DMS79 treated with DMSO at 0.1 percent for 48 hours (cell line): ENCODE results near the gene CA5B.
"Not testable (repeated sequence)": the region's sequence is repeated elsewhere in the genome, so short reads cannot be mapped to it uniquely, and the experiment has no call there.

Source experiments
- DNase-seq: peaks from one replicate; lab custom pipeline; 2025; lab: John Stamatoyannopoulos, UW

Gene CA5B

DNA sequence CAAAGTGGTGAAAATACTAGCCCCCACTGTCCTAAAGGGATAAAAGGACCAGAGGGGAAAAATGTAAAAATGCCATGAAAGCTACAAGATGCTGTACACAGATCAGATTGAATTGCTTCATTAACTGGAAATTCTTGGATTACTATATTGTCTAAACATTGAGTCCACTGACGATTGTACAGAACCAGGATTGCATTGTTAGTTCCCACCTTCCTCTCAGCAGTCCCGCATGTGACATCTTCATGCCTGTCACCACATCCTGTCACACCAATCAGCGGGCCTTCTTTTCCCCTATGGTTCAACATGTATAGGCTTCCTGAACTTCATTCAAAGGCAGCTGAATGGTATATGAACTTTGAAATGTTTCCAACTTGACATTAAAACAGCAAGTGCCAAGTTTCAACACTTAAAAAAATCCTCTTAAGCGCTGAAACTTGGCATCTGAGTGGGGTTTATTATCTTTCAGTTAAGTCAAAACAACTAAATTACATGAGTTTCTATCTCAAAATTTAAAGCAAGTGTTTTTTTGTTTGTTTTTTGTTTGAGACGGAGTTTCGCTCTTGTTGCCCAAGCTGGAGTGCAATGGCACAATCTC is 76.8 kb downstream of the CA5B start:
- no peak for DNase-seq

DNA sequence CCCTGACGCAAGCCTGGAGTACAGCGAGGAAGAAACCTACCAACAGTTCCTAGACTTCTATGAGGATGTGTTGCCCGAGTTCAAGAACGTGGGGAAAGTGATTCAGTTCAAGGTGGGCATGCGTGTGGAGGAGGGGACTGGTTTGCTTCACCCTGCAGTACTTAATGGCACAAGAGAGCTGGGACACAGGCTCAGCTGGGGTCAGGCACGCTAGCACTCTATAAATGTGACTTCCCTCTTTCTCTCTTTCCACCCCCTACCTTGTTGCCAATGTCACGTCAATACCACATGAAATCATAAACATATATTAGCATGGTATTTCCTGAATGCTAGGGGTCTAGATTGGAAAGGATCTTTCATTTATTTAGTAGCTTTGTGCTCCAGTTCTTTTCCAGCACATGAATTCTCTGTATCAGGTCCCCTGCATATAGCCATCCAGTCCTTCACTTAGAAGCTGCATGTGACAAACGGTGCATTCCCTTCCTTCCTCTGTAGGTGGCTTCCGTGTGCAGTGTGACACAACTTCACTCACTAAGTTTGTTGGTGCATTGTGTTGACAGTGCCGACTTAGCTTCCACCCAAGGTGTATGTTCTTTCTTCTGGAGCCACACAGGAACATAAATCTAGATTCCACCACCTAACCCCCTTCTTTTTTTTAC is 77.8 kb downstream of the CA5B start:
- no peak for DNase-seq

DNA sequence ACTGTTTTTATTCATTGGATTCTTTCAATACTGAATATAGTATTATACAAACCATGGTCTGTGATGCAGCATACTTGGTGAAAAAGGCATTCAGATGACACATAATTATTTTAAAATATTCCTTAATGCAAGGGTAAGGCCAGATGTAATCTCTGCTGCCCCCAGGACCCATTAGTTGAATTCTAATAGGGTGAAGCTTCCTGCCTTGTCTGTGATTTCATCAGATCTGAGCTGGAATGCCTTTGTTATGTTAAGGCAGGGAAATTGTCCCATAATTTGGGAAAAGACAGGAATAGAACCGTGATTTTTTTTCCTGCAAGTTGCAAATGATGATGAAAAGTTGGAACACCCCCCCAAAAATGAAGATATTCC is 78.4 kb downstream of the CA5B start:
- DNase-seq = no peak

DNA sequence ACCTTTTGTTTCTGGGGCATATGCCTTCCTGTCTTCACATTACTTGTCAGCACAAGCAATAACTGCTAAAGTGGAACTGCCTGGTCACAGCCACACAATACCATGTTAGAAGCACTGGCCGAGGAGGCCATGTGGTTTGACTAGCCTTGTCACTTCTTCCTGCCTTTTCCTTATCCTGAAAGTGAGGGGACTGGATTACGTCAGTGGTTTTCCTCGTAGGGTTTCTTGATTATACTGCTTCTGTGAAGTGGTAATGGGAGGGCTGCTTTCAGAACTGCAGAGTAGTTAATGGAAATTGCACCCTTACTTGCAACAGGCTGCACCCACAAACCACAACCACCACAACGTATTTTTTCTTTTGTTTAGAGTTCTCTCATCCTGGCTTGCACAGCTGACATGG is 78.8 kb downstream of the CA5B start:
- no peak for DNase-seq

DNA sequence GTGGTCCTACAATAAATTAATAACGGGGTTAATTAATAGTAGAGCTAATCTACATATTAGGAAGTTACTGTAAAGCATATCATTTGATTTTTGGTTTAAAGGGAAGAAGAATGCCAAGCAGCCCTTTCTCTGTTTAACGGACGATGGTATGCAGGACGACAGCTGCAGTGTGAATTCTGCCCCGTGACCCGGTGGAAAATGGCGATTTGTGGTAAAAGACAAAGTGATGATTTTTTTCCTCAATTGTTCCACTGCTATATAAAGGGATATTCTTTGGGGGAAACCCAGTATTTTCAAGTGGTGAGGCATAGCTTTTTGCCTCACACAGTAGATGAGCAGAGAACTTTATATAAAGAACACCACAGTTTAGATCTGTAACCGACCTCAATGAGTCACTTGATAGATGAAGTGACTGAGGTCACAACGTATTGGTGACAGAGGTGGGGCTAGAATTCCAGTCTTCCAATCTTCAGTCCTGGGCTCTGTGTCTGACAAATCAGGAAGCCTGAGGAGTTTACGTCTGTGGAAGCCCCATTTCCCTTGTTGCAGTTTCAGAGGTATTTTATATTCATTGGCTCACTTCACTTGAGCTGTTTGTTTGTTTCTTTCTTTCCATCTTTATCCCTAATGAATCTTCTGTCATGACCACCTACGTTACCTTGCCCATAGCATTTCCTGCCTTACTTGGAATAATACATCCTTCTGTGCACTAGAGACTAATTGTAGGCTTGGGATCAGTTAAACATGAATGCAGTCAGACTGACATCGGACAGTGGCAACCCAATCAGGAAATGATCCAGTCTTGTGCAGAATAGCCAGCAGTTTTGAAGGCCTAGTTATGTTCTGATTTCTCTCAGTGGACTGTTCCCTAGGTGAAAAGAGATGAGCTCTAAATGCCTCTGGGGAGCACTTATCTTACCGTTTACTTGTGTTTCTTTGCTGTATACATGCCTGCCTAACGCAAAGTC is 82.3 kb downstream of the CA5B start:
- DNase-seq = no peak

DNA sequence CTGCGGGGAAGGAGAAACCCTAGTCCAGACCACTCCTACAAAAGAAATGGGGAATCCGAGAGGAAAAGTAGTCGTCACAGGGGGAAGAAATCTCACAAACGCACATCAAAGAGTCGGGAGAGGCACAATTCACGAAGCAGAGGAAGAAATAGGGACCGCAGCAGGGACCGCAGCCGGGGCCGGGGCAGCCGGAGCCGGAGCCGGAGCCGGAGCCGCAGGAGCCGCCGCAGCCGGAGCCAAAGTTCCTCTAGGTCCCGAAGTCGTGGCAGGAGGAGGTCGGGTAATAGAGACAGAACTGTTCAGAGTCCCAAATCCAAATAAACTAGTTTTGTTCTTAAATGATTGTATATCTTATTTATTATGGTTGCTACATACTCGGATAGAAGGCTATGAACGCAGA is 84.9 kb downstream of the CA5B start:
- DNase-seq = no peak

DNA sequence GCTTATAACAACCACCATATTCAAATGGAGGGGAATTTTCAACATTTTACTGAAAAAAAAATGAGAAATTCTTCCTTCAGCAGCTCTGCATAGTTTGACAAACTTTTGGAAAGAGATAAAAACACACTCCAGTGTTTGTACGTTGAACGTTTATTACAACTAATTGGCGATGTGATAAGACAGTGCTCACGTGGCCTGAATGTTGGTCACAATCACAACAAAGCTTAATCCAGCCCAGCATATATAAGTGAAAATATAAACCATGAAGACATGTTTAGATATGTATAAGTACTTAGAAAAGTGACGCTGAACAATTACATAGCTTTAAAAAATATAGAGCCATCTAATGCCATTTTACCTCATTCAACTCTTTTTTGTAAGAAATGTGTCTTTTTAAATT is 87.9 kb downstream of the CA5B start:
- DNase-seq = no peak

DNA sequence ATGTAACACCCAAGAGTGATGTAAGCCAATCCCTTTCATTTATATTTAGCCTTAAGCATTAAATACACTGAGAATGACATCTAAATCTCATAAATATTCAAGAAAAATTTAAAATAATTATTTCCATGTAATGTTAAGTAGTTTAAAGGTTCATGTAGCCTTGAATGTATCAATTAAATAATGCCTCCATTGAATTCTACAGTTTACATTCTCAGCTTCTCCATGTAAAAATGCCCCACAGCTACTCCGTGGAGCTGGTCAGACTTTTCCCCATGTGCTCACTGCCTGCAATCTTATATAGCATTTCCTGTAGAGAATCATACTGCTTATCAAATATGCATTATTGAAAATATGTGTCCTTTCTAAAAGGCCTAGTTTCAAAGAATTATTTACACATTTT is 91.1 kb downstream of the CA5B start:
- no peak for DNase-seq

DNA sequence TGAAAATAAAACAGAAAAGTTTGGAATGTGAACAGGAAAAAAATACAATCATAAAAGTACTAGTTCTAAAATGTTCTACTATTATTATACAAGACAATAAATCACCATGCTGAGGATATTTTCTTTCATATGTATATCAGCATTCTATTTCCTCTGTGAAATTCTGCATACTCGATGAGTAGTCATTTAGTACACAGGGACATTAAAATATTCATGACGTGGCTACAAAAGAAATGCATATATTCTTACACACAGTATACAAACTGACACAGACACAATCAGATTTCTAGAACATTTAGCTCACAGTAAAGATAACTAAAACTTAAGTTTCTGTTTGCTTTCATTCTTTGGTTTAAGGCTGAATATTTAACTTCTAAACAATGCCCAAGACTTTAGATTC is 93.3 kb downstream of the CA5B start:
- not testable (repeated sequence) for DNase-seq

DNA sequence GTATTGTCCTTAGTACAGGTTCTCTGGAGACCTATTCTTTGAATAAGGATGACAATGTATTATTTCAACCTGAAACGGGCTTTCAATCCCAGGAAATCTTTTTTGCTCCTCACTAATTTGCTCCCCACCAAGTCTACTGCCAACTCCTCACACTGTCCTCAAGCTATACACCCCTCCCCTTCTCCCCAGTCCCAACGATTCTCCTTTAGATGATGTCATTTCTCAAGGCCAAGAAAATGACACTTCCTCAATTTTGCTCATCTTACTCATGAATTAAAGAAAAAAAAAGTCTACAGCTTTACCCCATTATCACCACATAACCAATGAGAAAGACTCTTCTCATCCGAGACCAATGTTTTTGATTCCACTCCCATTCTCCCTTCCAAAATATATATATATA is 96.0 kb downstream of the CA5B start:
- DNase-seq = no peak

DNA sequence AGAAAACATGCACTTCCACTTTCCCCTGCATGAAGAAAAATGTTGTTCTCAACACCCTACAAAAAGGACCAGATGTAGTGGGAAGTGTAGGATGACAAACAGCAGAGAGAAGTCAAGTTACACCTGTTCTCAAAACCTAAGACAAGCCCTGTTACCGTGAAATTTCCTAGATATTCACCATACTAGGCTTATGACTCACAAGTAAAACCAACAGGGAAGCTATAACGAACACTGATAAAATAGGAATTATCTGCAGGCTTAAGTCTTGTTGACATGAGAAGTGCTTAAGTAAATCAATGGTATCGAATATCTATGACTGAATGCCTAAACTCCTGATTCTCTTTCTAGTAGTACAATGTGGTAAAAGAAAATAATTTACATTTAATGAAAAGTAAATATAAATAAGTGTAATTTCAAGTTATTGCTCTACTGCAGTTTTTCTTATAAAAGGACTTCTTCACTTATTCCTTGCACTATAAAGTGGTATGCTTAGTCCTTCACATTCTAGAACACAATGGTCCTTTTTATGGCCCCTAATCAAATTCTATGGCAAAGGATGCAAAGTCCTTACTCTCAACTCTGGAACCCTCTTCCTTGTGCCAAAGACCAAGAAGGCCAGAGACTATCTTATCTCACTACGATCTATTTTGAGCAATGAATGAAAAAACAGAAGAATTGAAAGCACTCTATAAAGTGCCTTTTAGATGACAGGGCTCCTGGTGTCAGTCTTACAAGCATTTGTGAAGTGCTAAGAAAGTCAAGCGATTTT is 96.9 kb downstream of the CA5B start:
- no peak for DNase-seq
